Fibroblast of villous mesenchyme (primary cell): ENCODE results near the gene CR2. TPM values are rescaled to one million over a fixed set of nuclear protein-coding genes. Genes with fewer than 3 reads are reported as not detected.

Experiments
- DNase-seq: peaks from one replicate; pipeline ENCODE4 v3.0.0-alpha.2; 2010; ENCODE audit warnings: low read depth
- H3K4me3 ChIP-seq: 2 replicates; pipeline ENCODE4 v1.5.1; 2011; ENCODE audit warnings: low read depth, mild to moderate bottlenecking, low read length
- CTCF ChIP-seq: IDR thresholded peaks from 2 replicates; pipeline ENCODE4 v1.5.1; 2012; ENCODE audit warnings: low read depth, mild to moderate bottlenecking, low read length; ENCODE audit not compliant: insufficient read depth
- total RNA-seq: library from RNA; depleted of rRNA; stranded (reverse); fragments of >200 nt; gene quantifications from 2 replicates; pipeline ENCODE4 v1.2.3, GENCODE V29; 2012

Gene CR2
- total RNA-seq, 1 donor = not detected

DNA sequence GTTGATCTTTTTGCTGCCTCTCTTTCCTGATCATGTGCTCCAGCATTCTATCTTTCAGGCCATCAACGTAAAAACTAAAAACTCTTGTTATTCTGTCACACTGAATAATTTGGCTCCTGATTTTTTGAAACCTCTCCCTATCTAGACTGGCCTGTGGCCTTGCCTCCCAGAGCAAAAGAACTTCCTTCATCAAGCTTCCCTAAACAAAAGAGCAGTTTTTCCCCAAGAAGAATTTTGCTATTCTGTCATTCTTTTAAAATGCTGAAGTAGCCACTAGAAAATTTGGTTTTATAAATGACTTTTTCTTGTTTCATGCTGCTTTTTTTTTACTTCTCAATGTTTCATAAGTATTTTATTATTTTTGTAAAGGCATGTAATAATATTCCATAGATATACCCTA, 37.1 kb upstream of the CR2 start:
- H3K4me3 ChIP-seq = no peak overlapping the region
- no peak for TF ChIP-seq CTCF
- DNase-seq = no peak

GRCh38 chr1:207418351-207418750, 35.8 kb upstream of the CR2 start:
- no peak for DNase-seq
- TF ChIP-seq CTCF = no peak
- no peak overlapping the region for H3K4me3 ChIP-seq

GRCh38 chr1:207420109-207420508, 34.0 kb upstream of the CR2 start:
- H3K4me3 ChIP-seq = no peak overlapping the region
- TF ChIP-seq CTCF = no peak
- DNase-seq = no peak

DNA sequence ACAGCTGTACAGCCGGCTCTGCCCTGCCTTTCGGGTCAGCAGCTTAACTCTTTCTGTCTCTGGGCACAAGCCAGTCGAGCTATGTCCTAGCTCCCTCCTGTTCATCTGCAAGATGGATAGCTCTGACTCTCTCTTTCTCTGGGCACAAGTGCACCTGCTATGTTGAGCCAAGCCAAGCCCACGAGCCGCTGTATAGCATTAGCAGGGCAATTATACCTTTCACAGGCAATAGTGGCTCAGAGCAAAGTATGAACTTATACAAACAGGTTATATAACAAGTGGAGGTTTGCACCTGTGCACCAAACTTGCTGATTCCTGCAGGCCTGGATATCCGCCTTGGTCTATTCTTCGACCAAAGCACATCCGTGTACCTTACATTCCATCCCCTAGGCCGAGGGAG, 33.0 kb upstream of the CR2 start:
- TF ChIP-seq CTCF = no peak
- no peak overlapping the region for H3K4me3 ChIP-seq
- no peak for DNase-seq

DNA sequence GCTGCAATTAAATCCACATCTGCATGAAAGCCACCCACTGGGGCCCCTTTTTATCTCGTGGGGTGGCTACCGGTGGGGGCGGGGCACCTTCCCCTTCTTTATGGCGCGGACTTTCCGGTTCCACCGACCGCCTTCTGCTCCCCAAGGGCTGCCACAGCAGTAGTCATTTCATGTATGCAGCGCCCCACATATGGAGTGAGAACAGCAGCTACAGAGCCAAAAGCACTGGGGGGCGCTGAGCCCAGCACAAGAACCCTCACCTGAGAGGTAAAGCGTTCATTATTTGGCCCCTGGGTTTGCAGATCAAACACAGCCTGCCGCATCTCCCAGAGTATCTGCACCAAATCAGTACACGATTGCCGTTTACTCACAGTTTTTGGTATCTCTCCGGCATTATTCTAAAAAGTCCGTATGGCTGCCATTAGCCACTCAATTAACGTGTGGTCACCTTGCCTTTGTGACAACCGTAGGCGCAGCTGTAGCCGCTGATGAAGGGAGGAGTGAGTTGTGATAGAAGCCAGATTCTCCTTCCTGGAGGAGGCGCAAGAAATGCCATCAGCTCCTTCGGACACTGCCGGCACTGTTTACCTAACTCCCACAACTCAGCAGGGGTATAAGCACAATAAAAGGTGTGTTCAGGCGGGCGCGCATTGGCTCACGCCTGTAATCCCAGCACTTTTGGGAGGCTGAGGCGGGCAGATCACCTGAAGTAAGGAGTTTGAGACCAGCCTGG, 30.4 kb upstream of the CR2 start:
- DNase-seq = no peak
- H3K4me3 ChIP-seq = no peak overlapping the region
- no peak for TF ChIP-seq CTCF

DNA sequence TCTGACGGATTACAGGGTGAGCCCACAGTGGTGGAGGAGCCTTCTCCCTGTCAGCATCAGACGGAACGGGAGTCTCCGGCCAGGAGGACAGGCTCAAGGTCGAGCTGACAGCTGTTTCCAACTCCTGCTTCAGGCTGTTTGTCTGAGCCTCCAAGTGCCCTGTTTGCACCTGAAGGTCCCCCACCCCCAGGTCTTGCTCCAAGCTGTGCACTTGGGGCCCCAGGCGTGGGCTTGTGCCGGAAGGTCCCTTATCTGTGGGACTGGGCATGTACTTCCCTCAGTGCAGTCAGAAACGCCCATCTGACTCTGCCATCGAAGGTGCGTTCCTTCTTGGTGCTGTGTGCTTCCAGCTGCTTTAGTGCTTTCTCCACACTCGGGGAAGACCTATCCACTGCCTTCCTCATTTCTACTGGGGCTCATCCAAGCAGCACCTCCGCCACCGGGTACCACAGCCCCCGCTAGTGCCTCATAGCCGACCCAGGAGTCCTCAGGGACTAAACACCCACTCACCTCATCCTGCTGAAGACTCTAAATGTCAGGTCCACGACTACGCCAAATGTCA, 29.5 kb upstream of the CR2 start:
- TF ChIP-seq CTCF = no peak
- DNase-seq = no peak

More for the DNA sequence above, 29.5 kb upstream of the CR2 start:
- H3K4me3 ChIP-seq = no peak overlapping the region
